ENCODE results near the gene ALDH1A1. TPM values are rescaled to one million over a fixed set of nuclear protein-coding genes. Genes with fewer than 3 reads are reported as not detected.

ALDH1A1 gene
- total and polyA plus RNA-seq, 9 of the 15 experiments (the other 6 are each of a cell fraction or from before 2014, with no cell fraction given), result 1.8 to 86.3 (median 24.4) TPM

DNA sequence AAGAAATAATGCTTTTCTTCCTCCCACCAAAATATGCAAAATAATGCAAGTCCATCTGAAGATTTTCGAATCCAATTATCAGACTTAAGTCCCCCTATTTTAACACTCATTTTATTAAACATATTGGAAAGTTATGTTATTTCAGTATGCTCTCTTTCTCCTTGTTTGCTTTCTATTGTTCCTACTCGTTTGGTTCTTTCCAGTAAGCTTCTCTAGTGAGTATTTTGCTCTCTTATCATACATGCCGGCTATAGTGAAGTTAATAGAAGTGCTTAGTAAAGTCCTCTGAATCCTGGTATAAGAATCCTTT is 517 bp downstream of the ALDH1A1 start:
- H3K79me2 ChIP-seq (ENCODE audit: control insufficient read depth, insufficient read depth, low read length), result 0 out of 3 replicates have a peak, but pooled peaks cover 7% of the 10 kb centered on the region
- no peaks in the 10 kb centered on the region for H3K36me3 ChIP-seq (ENCODE audit: control insufficient read depth, insufficient read depth, low read length)
- POLR2A ChIA-PET, result no interaction called here
- no peak overlapping the region for H3K27ac ChIP-seq (ENCODE audit: extremely low read depth, low read depth, low read length)
- H3K9ac ChIP-seq (ENCODE audit: insufficient read depth in 1 of 2, low read depth in 2 of 2, low read length in 2 of 2), result 0 out of 4 replicates have a peak overlapping the region, but pooled peaks of 1 of the 2 experiments have one; percentile 20
- H3K9me3 ChIP-seq (replicated peaks; ENCODE audit: control insufficient read depth, insufficient read depth, low read depth, low read length), result no peaks in the 10 kb centered on the region
- FAIRE-seq (no peak), ATAC-seq (no peak), DNase-seq (ENCODE audit: extremely low read depth in 1 of 4, low spot score in 3 of 4) (no peak)
- H3K4me3 ChIP-seq, result peak overlapping the region; percentile 16
- peak overlapping the region; percentile 45 for H3K4me2 ChIP-seq (ENCODE audit: insufficient read depth, low read length)
- peaks cover 0 to 3% of the 10 kb centered on the region in 2 experiments; a peak in 2 of 5 replicates for H3K4me1 ChIP-seq (replicated peaks in 1 of 2; ENCODE audit: control insufficient read depth in 2 of 2, insufficient read depth in 2 of 2, low read length in 2 of 2)
- intact Hi-C loops (cut with micrococcal nuclease) (loop anchor here (5.0 kb wide), 1 partner anchor 70 kb away; no protein-coding TSS in a partner anchor), in situ Hi-C loops (cut with MboI) (no loop called here)
- H4K20me1 ChIP-seq (replicated peaks; ENCODE audit: control insufficient read depth, insufficient read depth, low read length), result no peaks in the 10 kb centered on the region
- BruUV-seq (replicated peaks), result TSS peak; percentile 69
- WGBS (ENCODE audit: insufficient coverage, low coverage, missing lambda C conversion rate), result 14% methylated on average over 3 of the region's 3 CpGs
- TF ChIP-seq ZNF354B (CRISPR knock-in tag; IDR thresholded peaks at IDR 0.05) (no peak), TFAM (CRISPR knock-in tag; conservative IDR thresholded peaks at IDR 0.05) (no peak), RBM14 (IDR thresholded peaks at IDR 0.05; ENCODE audit: borderline replicate concordance, insufficient read depth, low read depth, low read length) (no peak), SETDB1 (IDR thresholded peaks at IDR 0.05; ENCODE audit: low read length) (no peak), PHF20 (IDR thresholded peaks at IDR 0.05; ENCODE audit: partially characterized antibody) (no peak)
- TF ChIP-seq, protein P1, sequence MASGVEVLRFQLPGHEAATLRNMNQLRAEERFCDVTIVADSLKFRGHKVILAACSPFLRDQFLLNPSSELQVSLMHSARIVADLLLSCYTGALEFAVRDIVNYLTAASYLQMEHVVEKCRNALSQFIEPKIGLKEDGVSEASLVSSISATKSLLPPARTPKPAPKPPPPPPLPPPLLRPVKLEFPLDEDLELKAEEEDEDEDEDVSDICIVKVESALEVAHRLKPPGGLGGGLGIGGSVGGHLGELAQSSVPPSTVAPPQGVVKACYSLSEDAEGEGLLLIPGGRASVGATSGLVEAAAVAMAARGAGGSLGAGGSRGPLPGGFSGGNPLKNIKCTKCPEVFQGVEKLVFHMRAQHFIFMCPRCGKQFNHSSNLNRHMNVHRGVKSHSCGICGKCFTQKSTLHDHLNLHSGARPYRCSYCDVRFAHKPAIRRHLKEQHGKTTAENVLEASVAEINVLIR (CRISPR knock-in tag; IDR thresholded peaks at IDR 0.05), result no peak
- peak overlapping the region; percentile 71 for H2AFZ ChIP-seq (ENCODE audit: low read depth, low read length)
- H3K9me1 ChIP-seq (ENCODE audit: control insufficient read depth, insufficient read depth, low read length), result no peaks in the 10 kb centered on the region
- no peaks in the 10 kb centered on the region for H3K27me3 ChIP-seq (ENCODE audit: control insufficient read depth in 2 of 2, insufficient read depth in 2 of 2, low read length in 2 of 2)
- CTCF ChIA-PET (ENCODE audit: low intra/inter-chr PET ratio), result no interaction called here
